ENCODE data around the gene ZBTB37.

ZBTB37 gene

DNA sequence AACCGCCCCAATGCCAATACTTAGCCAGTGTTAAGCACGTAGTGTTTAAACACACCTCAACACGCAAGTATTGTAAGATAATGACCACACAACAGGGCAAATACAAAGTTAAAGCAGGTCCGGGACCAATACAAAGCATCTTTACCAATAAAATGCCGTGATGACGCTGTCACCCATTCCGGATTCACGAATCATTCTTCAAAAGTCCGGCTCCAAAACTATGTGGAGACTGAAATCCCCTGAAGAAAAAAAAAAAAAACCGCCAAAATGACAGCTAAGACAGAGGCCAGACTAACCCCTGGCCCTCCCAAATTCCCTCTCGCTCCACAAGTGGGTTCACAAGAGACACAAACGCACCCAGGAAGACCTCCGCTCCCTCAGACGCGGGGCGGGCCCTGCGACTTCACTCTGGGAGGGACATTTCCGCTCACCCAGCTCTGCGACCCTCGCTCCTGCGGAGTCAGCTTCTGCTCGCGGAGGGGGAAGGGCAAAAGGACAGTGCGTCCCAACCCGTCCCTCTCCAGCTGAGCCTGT is 44.3 kb upstream of the ZBTB37 start:
- TF ChIP-seq, protein P1, sequence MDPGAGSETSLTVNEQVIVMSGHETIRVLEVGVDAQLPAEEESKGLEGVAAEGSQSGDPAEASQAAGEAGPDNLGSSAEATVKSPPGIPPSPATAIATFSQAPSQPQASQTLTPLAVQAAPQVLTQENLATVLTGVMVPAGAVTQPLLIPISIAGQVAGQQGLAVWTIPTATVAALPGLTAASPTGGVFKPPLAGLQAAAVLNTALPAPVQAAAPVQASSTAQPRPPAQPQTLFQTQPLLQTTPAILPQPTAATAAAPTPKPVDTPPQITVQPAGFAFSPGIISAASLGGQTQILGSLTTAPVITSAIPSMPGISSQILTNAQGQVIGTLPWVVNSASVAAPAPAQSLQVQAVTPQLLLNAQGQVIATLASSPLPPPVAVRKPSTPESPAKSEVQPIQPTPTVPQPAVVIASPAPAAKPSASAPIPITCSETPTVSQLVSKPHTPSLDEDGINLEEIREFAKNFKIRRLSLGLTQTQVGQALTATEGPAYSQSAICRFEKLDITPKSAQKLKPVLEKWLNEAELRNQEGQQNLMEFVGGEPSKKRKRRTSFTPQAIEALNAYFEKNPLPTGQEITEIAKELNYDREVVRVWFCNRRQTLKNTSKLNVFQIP (CRISPR knock-in tag; IDR thresholded peaks at IDR 0.05; ENCODE audit: borderline replicate concordance, low read depth): no peak
- TF ChIP-seq ZFP3 (CRISPR knock-in tag; IDR thresholded peaks at IDR 0.05) (no peak), ESRRG (CRISPR knock-in tag; IDR thresholded peaks at IDR 0.05) (no peak), TCF4 (CRISPR knock-in tag; IDR thresholded peaks at IDR 0.05; ENCODE audit: borderline replicate concordance) (no peak), ISL1 (CRISPR knock-in tag; IDR thresholded peaks at IDR 0.05) (no peak), SNAI2 (CRISPR knock-in tag; IDR thresholded peaks at IDR 0.05) (no peak), ZFP30 (CRISPR knock-in tag; IDR thresholded peaks at IDR 0.05) (no peak), ZNF565 (CRISPR knock-in tag; conservative IDR thresholded peaks at IDR 0.05; ENCODE audit: low read depth) (no peak), GLIS3 (CRISPR knock-in tag; IDR thresholded peaks at IDR 0.05) (no peak), OSR1 (CRISPR knock-in tag; IDR thresholded peaks at IDR 0.05) (no peak)
- TF ChIP-seq, protein P2, sequence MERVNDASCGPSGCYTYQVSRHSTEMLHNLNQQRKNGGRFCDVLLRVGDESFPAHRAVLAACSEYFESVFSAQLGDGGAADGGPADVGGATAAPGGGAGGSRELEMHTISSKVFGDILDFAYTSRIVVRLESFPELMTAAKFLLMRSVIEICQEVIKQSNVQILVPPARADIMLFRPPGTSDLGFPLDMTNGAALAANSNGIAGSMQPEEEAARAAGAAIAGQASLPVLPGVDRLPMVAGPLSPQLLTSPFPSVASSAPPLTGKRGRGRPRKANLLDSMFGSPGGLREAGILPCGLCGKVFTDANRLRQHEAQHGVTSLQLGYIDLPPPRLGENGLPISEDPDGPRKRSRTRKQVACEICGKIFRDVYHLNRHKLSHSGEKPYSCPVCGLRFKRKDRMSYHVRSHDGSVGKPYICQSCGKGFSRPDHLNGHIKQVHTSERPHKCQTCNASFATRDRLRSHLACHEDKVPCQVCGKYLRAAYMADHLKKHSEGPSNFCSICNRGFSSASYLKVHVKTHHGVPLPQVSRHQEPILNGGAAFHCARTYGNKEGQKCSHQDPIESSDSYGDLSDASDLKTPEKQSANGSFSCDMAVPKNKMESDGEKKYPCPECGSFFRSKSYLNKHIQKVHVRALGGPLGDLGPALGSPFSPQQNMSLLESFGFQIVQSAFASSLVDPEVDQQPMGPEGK (CRISPR knock-in tag; IDR thresholded peaks at IDR 0.05; ENCODE audit: borderline replicate concordance): no peak
- no peak for ATAC-seq

DNA sequence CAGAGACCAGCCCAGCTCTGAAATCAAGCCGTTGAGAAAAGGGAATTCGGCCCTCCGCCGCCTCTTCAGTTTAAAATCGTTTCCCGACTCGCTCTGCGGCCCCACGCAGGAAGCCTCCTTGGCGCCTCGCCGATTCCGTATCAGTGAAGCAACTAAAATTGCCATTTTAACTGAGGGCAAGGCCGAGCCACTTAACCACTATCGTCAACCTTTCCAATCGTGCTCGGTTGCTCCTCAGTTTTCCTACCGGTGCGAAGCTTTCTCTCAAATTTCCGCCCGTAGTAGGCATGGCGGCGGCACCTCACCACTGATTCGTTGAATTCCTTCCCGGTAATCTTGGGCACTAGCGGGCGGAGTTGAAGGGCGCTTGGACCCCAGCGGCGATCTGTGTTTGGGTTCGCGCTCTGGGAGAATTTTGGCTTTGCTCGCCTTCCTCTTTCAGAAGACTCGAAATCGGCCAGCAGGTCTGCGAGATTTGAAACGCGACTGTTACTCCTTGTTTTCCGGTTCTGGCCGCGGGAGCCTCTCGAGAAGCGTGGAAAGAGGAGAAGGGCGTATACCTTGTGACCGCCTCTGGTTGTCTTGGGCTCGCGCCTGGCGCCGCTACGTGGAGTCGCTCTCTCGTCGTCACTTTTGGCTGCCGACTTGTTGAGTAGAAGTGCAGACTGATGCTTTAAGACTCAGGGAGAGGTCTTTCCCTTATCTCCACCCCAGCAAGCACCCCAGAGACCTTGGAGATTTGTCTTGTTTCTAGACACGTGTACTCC is 43.7 kb upstream of the ZBTB37 start, which contains the start of the genes CENPL and DARS2:
Gene CENPL (minus strand): TSS at position 569 of the 767 bp plus-strand sequence. CDS start 13,584 bp downstream, outside the sequence.
Gene DARS2 (plus strand): TSS at position 359 of the 767 bp plus-strand sequence. CDS start 557 bp downstream, outside the sequence.
- no peak for TF ChIP-seq ZNF8 (CRISPR knock-in tag; IDR thresholded peaks at IDR 0.05)
- no peak for TF ChIP-seq PPARA (CRISPR knock-in tag; IDR thresholded peaks at IDR 0.05; ENCODE audit: borderline replicate concordance)
- no peak for TF ChIP-seq ZFP30 (CRISPR knock-in tag; IDR thresholded peaks at IDR 0.05)
- no peak for TF ChIP-seq SNAI2 (CRISPR knock-in tag; IDR thresholded peaks at IDR 0.05)
- no peak for TF ChIP-seq ZFP3 (CRISPR knock-in tag; IDR thresholded peaks at IDR 0.05)
- TF ChIP-seq, protein P1 (CRISPR knock-in tag; IDR thresholded peaks at IDR 0.05; ENCODE audit: borderline replicate concordance, low read depth): no peak
- peak; percentile 95 for ATAC-seq

DNA sequence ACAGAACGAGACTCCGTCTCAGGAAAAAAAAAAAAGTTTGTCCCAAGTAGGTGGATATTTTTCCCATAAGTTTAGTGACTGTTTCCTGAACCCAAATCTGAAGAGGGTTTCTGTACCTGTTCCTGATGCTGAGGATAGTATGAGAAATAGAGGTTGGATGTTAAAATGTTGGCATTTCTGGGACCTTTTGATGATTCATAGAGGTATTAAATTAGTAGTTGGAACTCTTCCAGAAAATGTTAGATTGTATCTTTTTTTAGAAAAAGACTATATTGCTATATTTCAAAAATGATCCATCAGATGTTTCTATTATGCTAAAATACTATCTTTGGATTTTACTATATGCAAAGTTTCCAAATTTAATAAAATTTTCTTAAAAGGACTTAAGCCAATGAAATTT is 40.6 kb upstream of the ZBTB37 start:
- no peak for ATAC-seq
- no peak for TF ChIP-seq ISL1 (CRISPR knock-in tag; IDR thresholded peaks at IDR 0.05)
- TF ChIP-seq, protein P1 (CRISPR knock-in tag; IDR thresholded peaks at IDR 0.05; ENCODE audit: borderline replicate concordance, low read depth): no peak
- TF ChIP-seq GLIS3 (CRISPR knock-in tag; IDR thresholded peaks at IDR 0.05): no peak
- TF ChIP-seq ZFP30 (CRISPR knock-in tag; IDR thresholded peaks at IDR 0.05): no peak
- TF ChIP-seq ZNF565 (CRISPR knock-in tag; conservative IDR thresholded peaks at IDR 0.05; ENCODE audit: low read depth): no peak
- no peak for TF ChIP-seq ESRRG (CRISPR knock-in tag; IDR thresholded peaks at IDR 0.05)
- no peak for TF ChIP-seq ZFP3 (CRISPR knock-in tag; IDR thresholded peaks at IDR 0.05)
- no peak for TF ChIP-seq TCF4 (CRISPR knock-in tag; IDR thresholded peaks at IDR 0.05; ENCODE audit: borderline replicate concordance)
- TF ChIP-seq, protein P2 (CRISPR knock-in tag; IDR thresholded peaks at IDR 0.05; ENCODE audit: borderline replicate concordance): no peak
- no peak for TF ChIP-seq TOX (CRISPR knock-in tag; IDR thresholded peaks at IDR 0.05; ENCODE audit: borderline replicate concordance)
- TF ChIP-seq, protein P3, sequence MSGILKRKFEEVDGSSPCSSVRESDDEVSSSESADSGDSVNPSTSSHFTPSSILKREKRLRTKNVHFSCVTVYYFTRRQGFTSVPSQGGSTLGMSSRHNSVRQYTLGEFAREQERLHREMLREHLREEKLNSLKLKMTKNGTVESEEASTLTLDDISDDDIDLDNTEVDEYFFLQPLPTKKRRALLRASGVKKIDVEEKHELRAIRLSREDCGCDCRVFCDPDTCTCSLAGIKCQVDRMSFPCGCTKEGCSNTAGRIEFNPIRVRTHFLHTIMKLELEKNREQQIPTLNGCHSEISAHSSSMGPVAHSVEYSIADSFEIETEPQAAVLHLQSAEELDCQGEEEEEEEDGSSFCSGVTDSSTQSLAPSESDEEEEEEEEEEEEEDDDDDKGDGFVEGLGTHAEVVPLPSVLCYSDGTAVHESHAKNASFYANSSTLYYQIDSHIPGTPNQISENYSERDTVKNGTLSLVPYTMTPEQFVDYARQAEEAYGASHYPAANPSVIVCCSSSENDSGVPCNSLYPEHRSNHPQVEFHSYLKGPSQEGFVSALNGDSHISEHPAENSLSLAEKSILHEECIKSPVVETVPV (CRISPR knock-in tag; IDR thresholded peaks at IDR 0.05): no peak
- TF ChIP-seq ZNF8 (CRISPR knock-in tag; IDR thresholded peaks at IDR 0.05): no peak
- TF ChIP-seq CSDC2 (CRISPR knock-in tag; IDR thresholded peaks at IDR 0.05): no peak
- no peak for TF ChIP-seq ZNF70 (CRISPR knock-in tag; IDR thresholded peaks at IDR 0.05)
- no peak for TF ChIP-seq RARB (CRISPR knock-in tag; IDR thresholded peaks at IDR 0.05)
